DMS153 treated with DMSO at 0.1 percent for 48 hours (cell line): Measurements from ENCODE around the gene MMAA.

Source experiments
- DNase-seq: peaks from one replicate; lab custom pipeline; 2025; ENCODE audit not compliant: unreplicated experiment; lab: John Stamatoyannopoulos, UW

Gene MMAA

GRCh38 chr4:145703850-145704497 is 84.8 kb downstream of the MMAA start:
- no peak for DNase-seq

- DNase-seq: no peak
These were observed 90.2 kb downstream of the MMAA start for GRCh38 chr4:145709336-145709735.
